ENCODE measurements around the gene TP53I11.

Gene TP53I11

DNA sequence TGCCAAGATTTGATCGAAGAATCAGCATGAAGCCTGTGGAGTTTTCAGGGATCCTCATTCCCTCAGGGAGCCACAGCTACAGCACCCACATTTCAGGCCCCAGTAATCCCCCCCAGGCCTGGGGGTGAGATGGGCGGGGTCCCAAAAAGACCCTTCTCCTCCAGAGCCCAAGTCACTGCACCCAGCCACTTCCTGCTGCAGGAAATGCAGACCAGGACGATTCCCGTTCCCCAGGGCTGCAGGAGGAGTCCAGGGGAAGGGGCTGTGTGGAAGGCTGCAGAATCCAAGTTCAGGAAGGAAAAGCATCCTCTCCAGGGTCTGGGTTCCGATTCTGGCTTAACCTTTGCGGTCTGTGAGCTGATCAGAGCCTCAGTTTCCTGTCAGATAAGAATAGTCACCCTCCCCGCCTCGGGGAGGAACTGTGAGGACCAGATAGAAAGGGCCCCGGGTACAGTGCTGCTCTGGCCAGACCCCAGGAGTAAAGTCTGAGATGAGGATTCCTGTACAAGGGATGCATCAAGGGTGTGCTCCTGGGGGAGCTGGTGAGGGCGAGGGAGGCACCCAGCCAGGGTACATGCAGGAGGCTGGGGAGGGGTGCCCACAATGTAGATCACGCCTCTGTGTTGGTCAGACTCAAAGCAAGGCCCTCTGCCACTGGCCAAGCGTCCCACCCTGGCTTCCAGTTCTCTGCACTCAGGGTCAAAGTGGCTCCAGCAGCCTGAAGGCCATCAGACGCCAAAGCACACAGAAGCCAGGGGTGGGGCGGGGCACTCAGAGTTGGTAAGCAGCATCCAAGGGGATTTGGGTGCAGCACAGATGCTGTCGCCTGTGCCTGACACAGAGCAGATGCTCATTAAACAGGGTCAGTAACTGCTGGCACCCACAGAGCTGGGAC, 30.1 kb upstream of the TP53I11 start:
- intact Hi-C loops (cut with DNase I), result no loop called here

DNA sequence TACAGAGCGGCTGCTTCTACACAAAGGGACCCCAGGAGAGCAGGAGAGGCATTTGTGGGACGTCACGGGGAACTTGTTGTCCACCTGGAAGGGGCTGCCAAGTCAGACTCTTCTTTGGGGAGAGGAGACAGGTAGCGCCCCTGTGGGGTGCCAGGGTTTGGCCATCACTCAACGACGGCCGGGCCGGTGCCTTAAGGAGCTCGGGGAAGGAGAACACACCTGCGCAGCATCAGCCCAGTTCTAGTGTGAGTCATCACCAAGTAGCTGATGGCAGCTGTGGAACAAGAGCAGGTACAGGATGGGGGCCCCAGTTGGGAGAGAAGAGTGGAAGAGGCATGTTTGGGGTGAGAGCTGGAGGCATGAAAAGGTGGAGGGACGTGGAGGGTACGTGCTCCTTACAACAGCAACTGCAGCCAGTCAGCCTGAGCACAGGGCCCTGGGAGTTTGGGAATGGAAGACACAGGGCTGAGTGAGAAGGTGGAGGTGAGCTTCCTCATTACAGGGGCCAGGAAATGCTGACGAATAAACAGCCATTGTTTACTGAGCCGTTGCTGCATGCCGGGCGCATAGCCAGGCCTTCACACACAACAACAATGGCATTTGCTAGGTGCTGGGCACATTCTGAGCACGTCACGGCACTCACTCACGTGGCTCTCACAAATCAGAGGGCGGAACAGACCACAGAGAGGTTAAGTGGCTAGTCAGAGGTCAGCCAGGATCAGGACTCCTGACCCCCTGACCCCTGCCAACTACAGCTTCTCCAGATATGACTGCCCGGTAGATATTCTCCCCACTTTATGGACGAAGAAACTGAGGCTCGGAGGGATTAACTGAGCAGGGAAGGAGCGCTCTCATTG, 29.1 kb upstream of the TP53I11 start:
- intact Hi-C loops (cut with DNase I), result no loop called here
- no peak for DNase-seq

More for the DNA sequence above, 30.1 kb upstream of the TP53I11 start:
- no peak for DNase-seq

- no peak for DNase-seq
- intact Hi-C loops (cut with DNase I), result no loop called here
Observed at GRCh38 chr11:44978961-44979331, 28.3 kb upstream of the TP53I11 start.

GRCh38 chr11:44978274-44978960, 27.7 kb upstream of the TP53I11 start:
- DNase-seq, result no peak
- intact Hi-C loops (cut with DNase I), result no loop called here

DNA sequence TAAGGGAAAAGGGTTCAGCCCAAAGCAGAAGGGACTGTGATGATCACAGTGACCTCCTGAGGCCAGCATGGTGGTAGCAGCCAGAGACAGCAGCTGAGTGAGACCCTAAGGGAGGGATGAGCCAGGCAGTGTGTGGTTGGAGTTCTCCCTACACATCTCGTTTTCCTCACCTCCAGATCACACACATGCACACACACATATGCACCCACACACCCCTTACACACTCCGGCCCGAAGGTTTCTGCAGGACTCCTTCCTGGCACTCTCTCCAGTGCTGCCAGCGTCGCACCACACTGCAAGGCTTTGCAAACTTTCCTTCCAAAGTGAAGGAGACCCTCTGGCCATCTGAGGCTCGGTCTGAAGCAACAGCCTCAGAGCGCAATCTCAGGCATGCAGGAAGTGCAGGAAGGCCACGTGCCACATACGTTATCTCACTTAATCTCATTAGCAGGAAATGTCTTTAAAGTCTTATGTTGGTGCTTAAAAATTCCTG, 26.9 kb upstream of the TP53I11 start:
- intact Hi-C loops (cut with DNase I), result no loop called here

DNA sequence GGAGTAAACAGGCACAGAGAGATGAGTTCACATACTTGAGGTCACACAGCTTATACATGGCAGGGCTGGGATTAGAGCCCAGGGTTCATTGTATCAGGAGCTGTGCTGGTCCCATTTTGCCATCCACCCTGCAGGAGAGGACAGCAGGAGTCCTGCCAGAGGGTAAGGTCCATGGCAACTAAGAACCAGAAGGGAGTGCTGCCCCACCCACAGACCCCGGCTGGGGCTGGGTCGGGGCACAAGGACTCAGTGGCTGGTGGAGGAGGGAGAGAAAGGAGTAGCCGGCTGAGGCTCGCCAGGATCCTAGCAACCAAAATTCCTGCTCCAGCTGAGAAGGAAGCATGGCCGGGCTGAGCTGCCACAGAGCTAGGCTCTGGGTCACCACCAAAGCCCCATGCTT, 25.9 kb upstream of the TP53I11 start:
- intact Hi-C loops (cut with DNase I), result no loop called here
- DNase-seq, result no peak

More for the DNA sequence above, 26.9 kb upstream of the TP53I11 start:
- DNase-seq, result no peak

GRCh38 chr11:44974402-44975000, 23.8 kb upstream of the TP53I11 start:
- intact Hi-C loops (cut with DNase I), result no loop called here
- no peak for DNase-seq

DNA sequence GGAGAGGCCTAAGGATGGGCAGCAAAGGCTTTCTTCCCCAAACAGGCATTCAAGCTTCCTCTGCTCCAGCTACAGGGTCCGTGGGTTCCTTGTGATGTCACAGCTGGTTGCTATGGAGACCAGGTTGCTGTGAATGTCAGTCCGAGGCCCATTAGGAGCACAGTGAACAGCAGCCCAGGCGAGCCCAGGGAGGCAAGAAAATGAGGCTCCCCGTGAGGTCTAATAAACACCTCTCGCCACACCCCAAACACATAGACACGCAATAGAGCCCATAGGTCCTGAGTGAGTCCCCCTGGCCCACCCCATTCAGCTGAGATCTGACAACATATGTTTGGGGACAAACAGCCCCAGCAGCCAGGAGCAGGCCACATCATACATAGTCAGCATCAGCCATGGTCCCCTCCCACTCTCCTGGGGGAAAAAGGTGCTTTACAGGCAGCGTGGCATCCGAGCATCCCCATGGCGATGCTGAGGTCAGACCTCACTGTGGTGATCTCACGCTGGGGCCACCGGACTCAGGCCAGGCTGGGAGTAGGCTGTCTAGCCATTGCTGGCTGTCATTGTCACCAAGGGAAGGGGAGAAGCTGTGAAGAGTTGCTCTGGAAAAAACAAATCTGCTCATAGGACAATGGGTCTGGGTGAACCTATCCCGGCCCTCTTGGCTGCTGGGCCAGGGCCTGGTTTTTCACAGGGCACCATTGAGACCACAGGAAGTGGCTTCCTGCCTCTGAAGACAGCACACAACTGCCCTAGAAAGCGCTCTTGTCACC, 23.1 kb upstream of the TP53I11 start:
- no peak for DNase-seq

GRCh38 chr11:44972746-44973435, 22.2 kb upstream of the TP53I11 start:
- intact Hi-C loops (cut with DNase I), result no loop called here
- no peak for DNase-seq

More for the DNA sequence above, 23.1 kb upstream of the TP53I11 start:
- intact Hi-C loops (cut with DNase I), result no loop called here

GRCh38 chr11:44971185-44971584, 20.5 kb upstream of the TP53I11 start:
- no peak for DNase-seq
- intact Hi-C loops (cut with DNase I), result no loop called here

GRCh38 chr11:44970293-44970692, 19.6 kb upstream of the TP53I11 start:
- intact Hi-C loops (cut with DNase I), result no loop called here

GRCh38 chr11:44969651-44970252, 19.1 kb upstream of the TP53I11 start:
- intact Hi-C loops (cut with DNase I), result no loop called here
- no peak for DNase-seq

More at GRCh38 chr11:44970293-44970692, 19.6 kb upstream of the TP53I11 start:
- no peak for DNase-seq

GRCh38 chr11:44968510-44968909, 17.8 kb upstream of the TP53I11 start:
- intact Hi-C loops (cut with DNase I), result no loop called here
- no peak for DNase-seq

DNA sequence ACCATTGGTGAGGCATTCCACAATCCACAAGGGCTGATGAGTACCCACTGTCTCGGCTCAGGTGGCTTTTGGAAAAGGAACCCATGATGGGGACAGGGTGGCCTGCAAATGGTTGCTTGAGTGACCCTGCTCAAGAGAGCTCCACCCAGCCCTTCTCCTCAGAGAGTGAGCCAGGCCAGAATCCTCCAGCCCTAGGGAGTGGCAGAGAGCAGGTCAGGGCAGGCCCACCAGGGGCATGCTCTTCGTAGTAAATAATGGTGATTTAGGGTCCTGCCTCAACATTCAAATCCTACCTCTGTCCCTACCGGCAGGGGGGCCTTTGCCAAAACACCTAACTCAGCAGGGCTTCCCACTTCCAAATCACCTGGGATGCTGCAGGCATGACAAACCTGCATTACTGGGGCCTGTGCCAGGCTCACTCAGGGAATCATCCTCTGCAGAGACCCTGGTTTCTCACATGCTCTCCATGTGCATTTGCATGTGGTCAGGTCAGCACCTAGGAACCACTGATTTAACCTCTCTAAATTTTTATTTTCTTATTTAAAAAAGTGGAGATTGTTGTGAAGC, 17.3 kb upstream of the TP53I11 start:
- intact Hi-C loops (cut with DNase I), result no loop called here

GRCh38 chr11:44966694-44967093, 16.0 kb upstream of the TP53I11 start:
- intact Hi-C loops (cut with DNase I), result no loop called here
- DNase-seq, result no peak

More for the DNA sequence above, 17.3 kb upstream of the TP53I11 start:
- DNase-seq, result no peak

DNA sequence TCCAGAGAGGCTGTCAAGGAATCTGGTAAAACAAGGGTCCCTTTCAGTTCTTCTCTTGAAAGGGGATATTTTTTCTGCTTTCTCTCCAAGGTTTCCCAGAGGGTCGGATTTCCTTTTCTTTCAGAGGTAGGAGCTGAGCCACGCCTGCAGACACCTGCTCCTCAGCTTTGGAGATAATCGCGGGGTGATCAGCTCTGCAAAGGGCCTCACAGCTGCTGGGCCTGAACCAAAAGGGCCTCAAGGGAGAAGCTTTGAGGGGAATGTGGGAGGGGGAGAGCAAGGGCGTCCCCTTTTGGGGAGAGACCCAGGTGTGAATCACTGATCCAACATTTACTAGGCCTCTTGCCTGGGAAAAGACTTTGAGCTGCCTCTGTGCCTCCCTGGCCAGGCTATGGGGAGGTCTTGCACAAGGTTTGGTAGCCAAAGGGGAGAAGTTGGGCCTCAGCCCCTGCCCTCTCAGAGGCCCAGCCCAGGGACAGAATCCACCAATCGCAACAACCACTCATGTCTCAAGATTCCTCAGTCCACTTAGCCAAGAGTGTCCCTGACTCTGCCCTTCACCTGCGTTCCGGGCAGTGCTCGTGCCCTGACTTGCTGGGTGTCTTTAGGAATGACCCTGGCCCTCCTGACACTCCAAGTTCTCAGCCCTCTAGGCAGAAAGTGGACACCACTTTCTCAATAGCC, 14.0 kb upstream of the TP53I11 start:
- no peak for DNase-seq

More for the DNA sequence above, 14.0 kb upstream of the TP53I11 start:
- intact Hi-C loops (cut with DNase I), result no loop called here

All from head of caudate nucleus (tissue), 42 donors.